ENCODE measurements around the gene TMEM116.

DNA sequence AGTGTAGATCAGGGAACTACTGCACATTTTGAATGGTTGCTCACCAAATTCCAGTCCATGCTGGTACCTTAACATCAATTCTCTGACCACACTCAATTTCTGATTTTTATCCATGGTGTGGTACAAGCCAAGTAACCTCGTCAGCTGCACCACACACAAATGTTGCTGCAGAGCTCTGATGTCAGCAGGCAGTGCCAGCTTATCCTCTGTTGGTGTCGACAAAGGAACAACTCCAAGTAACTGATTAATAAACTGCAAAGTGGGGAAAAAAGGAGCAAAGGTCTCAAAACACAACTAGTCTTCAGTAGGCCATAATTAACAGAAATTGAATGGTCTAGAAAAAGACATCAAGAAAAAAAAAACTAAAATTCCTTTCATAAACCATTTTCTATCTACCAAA is 48.2 kb upstream of the TMEM116 start:
- no peak for TF ChIP-seq POLR2A (IDR thresholded peaks at IDR 0.05)
- TF ChIP-seq, protein P1, sequence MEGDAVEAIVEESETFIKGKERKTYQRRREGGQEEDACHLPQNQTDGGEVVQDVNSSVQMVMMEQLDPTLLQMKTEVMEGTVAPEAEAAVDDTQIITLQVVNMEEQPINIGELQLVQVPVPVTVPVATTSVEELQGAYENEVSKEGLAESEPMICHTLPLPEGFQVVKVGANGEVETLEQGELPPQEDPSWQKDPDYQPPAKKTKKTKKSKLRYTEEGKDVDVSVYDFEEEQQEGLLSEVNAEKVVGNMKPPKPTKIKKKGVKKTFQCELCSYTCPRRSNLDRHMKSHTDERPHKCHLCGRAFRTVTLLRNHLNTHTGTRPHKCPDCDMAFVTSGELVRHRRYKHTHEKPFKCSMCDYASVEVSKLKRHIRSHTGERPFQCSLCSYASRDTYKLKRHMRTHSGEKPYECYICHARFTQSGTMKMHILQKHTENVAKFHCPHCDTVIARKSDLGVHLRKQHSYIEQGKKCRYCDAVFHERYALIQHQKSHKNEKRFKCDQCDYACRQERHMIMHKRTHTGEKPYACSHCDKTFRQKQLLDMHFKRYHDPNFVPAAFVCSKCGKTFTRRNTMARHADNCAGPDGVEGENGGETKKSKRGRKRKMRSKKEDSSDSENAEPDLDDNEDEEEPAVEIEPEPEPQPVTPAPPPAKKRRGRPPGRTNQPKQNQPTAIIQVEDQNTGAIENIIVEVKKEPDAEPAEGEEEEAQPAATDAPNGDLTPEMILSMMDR (IDR thresholded peaks at IDR 0.05): no peak

Data from breast epithelium (tissue), 3 donors.